ENCODE data around the gene EXOC6B.

EXOC6B gene

DNA sequence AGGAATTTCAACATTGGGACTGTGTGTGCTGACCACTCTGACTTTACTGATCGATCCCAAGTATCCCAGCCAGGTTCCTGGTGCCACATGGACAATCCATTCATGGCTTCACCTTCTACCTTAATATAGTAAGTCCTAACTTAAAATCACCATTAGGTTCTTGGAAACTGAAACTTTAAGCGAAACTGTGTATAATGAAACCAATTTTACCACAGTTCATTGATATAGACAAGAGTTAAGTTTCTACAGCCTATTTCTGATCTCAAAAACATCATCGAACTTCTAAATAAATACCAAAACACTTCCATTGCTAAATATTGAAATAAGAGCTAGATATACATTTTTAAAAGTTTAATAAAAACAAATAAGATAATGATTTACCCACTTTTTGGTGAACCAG lies 4.4 kb upstream of the EXOC6B start:
- TF ChIP-seq, protein P1, sequence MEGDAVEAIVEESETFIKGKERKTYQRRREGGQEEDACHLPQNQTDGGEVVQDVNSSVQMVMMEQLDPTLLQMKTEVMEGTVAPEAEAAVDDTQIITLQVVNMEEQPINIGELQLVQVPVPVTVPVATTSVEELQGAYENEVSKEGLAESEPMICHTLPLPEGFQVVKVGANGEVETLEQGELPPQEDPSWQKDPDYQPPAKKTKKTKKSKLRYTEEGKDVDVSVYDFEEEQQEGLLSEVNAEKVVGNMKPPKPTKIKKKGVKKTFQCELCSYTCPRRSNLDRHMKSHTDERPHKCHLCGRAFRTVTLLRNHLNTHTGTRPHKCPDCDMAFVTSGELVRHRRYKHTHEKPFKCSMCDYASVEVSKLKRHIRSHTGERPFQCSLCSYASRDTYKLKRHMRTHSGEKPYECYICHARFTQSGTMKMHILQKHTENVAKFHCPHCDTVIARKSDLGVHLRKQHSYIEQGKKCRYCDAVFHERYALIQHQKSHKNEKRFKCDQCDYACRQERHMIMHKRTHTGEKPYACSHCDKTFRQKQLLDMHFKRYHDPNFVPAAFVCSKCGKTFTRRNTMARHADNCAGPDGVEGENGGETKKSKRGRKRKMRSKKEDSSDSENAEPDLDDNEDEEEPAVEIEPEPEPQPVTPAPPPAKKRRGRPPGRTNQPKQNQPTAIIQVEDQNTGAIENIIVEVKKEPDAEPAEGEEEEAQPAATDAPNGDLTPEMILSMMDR (IDR thresholded peaks at IDR 0.05; ENCODE audit: low read depth, low read length) = no peak
- no peak overlapping the region for H3K4me3 ChIP-seq (ENCODE audit: low read depth, low read length)

DNA sequence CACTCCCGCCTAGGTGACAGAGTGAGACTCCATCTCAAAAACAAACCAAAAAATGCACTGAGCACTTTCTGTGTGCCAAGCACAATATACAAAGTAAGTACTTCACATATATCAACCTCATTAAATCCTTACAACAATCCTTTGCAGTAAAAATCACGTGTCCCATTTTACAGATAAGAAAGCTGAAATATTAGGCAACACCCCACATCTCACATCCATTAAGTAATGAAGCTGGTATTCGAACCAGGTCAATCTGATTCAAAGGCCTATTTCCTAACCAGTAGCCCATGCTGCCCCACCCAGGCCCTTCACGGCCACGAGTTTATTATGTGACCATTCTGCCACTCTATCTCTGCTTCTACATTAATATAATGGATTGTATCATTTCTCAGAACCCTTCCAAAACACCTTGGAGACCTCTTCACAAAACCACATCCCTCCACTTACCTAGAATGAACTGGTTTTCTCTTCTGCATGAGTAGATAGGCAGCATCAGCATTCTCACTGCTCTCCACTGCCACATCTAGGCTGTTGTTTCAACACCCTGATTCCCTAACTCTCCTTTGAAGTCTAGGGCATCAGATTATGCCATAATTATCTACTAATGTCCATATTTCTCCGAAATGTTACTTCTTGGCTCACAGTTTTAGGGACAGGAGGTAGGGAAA lies 3.1 kb upstream of the EXOC6B start:
- H3K4me3 ChIP-seq (ENCODE audit: low read depth, low read length) = no peak overlapping the region

DNA sequence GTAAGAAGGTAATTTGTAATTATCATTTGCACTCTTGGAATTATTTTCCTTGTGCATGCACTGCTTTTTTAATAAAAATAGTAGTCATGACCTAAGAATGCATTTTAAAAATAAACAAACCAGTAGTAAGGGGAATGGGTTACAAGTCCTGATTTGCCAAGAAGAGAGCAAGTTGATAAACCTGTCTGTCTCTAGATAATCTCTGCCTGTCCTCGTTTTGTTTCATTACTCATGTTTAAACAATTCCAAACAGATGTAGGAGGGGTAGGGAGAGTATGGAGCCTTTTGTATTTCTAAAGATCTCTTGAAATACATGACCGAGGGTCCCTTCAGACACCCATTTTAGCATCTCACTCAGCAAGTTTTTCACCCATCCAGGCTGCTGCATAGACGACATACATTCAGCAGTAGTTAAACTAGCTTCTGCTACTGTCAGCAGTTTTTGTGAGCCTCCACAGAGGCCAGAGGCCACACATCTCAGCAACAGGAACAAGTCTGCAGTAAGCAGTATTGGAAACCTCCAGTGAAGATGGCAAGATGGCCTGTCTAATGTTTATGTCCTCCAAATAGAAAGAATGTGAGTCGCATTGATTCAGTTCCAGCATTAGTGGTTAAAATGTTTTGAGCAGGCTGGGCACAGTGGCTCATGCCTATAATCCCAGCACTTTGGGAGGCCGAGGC lies 2.3 kb upstream of the EXOC6B start:
- TF ChIP-seq, protein P1 (IDR thresholded peaks at IDR 0.05; ENCODE audit: low read depth, low read length) = no peak

More for the DNA sequence above, 3.1 kb upstream of the EXOC6B start:
- TF ChIP-seq, protein P1 (IDR thresholded peaks at IDR 0.05; ENCODE audit: low read depth, low read length) = no peak

DNA sequence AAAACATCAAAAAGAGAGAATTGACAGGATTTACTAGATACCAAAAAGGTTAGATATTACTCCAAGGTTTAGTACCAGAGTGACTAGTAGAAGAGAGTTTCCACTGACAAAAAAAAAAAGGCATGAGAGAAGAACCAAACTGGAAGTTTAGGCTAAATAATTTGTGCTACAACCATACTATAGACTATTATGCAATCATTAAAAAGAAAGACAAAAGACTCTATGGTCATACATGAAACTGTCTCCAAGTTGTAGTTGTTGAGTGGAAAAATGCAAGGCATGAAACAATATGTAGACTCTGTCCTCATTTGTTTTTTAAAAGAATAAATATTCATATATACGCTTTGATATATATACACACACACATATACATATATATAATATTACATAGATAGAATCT lies 1.7 kb upstream of the EXOC6B start:
- TF ChIP-seq, protein P1 (IDR thresholded peaks at IDR 0.05; ENCODE audit: low read depth, low read length) = no peak
- no peak overlapping the region for H3K4me3 ChIP-seq (ENCODE audit: low read depth, low read length)

More for the DNA sequence above, 2.3 kb upstream of the EXOC6B start:
- peak overlapping the region; percentile 31; the same call in 1 of the 2 replicates for H3K4me3 ChIP-seq (ENCODE audit: low read depth, low read length)

DNA sequence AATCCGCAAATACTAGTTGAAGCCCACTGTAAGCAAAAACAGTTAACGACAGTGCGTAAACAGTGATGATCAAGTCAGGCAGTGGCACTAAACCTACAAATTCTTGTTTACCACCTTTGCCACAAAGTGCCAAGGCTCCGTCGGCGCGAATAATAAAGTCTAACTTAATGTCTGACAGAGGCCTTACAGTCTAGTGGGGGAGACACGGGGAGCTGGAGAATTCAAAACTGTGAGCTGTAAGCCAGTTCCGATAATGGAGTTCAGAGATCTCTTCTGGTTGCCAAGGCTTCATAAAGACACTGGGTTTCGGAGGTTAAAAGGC lies 284 bp upstream of the EXOC6B start:
- peak overlapping the region; percentile 86 for H3K4me3 ChIP-seq (ENCODE audit: low read depth, low read length)
- TF ChIP-seq, protein P1 (IDR thresholded peaks at IDR 0.05; ENCODE audit: low read depth, low read length) = no peak

DNA sequence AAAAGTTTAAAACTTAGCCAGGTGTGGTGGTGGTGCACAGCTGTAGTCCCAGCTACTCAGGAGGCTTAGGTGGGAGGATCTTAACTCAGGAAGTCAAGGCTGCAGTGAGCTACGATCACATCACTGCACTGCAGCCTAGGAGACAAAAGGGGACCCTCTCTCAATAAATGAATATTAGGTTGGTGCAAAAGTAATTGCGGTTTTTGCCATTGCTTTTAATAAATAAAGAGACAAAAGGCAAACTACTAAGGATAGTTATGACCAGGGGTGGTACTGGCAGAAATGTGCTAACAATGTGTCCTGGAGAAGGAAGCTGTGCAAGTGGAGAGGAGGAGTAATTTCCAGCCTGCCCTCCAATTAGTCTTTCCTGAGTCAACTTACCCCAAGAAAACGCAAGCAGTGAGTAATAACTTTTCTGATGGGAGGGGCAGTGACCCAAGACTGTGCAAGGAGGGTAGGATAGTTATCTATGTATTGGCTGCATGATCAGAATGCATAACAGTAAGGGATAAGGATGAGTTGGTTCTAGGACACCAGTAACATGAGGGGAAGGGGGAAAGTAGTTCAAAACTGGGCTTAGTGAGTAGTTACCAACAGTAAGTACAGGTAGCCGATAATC lies 1.5 kb downstream of the EXOC6B start:
- TF ChIP-seq, protein P1 (IDR thresholded peaks at IDR 0.05; ENCODE audit: low read depth, low read length) = no peak
- H3K4me3 ChIP-seq (ENCODE audit: low read depth, low read length) = peak overlapping the region; percentile 86

DNA sequence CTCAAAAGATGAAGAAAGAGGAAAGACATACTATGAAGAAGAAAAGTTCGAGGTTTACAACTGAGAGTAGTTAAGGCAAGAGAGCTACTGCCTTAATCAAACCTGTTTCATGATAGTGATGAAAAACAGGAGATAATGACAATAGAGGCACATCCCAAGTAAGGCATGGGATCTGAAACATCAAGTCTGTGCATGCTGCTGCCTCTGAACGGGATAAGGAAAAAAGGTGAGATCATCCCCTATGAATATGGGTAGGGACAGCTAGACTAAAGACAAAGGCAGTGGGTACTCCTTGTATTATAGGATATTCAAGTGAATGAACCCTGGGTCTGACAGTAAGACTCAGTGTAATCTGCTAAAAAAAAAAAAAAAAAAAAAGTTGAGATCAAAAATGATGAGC lies 3.0 kb downstream of the EXOC6B start:
- TF ChIP-seq, protein P1 (IDR thresholded peaks at IDR 0.05; ENCODE audit: low read depth, low read length) = no peak
- H3K4me3 ChIP-seq (ENCODE audit: low read depth, low read length) = no peak overlapping the region

All from WI38 (cell line).